ENCODE measurements around the gene NT5DC3. TPM values are rescaled to one million over a fixed set of nuclear protein-coding genes. Genes with fewer than 3 reads are reported as not detected.

NT5DC3 gene
- 10.9 and 12.0 TPM in 2 replicates for total RNA-seq

- DNase-seq (ENCODE audit: low spot score) = peak; percentile 77
- Mint-ChIP-seq H3K27ac (peak within 1 kb of the TSS; percentile 77), H3K36me3 (ENCODE audit: low read depth) (peaks cover 6% of the 10 kb centered on the region), H3K9me3 (no peaks in the 10 kb centered on the region), H3K4me3 (ENCODE audit: low read depth) (peak within 1 kb of the TSS; percentile 89), H3K27me3 (ENCODE audit: low read depth) (peaks cover 12% of the 10 kb centered on the region), H3K4me1 (ENCODE audit: low read depth) (peaks cover 18% of the 10 kb centered on the region)
- intact Hi-C loops (cut with micrococcal nuclease) = loop anchor here (1.0 to 10.0 kb wide), 3 partner anchors 89 to 1719 kb away; partner anchors contain the start of genes EID3, HSP90B1, NUP37 and PARPBP
These were observed at the start of gene NT5DC3 for GRCh38 chr12:103840876-103841689. Gene NT5DC3 (minus strand): TSS chr12:103841234. CDS start chr12:103841156, 78 bp downstream.

GRCh38 chr12:103887738-103888137 is 46.7 kb upstream of the NT5DC3 start:
- no peak for DNase-seq (ENCODE audit: low spot score)
- no peaks in the 10 kb centered on the region for H3K27me3 Mint-ChIP-seq (ENCODE audit: low read depth)
- H3K36me3 Mint-ChIP-seq (ENCODE audit: low read depth) = no peaks in the 10 kb centered on the region
- H3K4me1 Mint-ChIP-seq (ENCODE audit: low read depth) = peaks cover 5% of the 10 kb centered on the region
- H3K9me3 Mint-ChIP-seq = no peaks in the 10 kb centered on the region
- intact Hi-C loops (cut with micrococcal nuclease) = no loop called here
- H3K27ac Mint-ChIP-seq = no peak overlapping the region
- no peak overlapping the region for H3K4me3 Mint-ChIP-seq (ENCODE audit: low read depth)

- Mint-ChIP-seq H3K27me3 (ENCODE audit: low read depth) (peaks cover 2% of the 10 kb centered on the region), H3K4me1 (ENCODE audit: low read depth) (peaks cover 7% of the 10 kb centered on the region), H3K4me3 (ENCODE audit: low read depth) (no peak overlapping the region), H3K9me3 (no peaks in the 10 kb centered on the region), H3K36me3 (ENCODE audit: low read depth) (no peaks in the 10 kb centered on the region), H3K27ac (no peak overlapping the region)
- intact Hi-C loops (cut with micrococcal nuclease) = no loop called here
- DNase-seq (ENCODE audit: low spot score) = no peak
These were observed 45.3 kb upstream of the NT5DC3 start for GRCh38 chr12:103886195-103886797.

- H3K36me3 Mint-ChIP-seq (ENCODE audit: low read depth) = no peaks in the 10 kb centered on the region
- peaks cover 3% of the 10 kb centered on the region for H3K27me3 Mint-ChIP-seq (ENCODE audit: low read depth)
- peaks cover 21% of the 10 kb centered on the region for H3K4me1 Mint-ChIP-seq (ENCODE audit: low read depth)
- no peaks in the 10 kb centered on the region for H3K9me3 Mint-ChIP-seq
- no peak for DNase-seq (ENCODE audit: low spot score)
- intact Hi-C loops (cut with micrococcal nuclease) = loop anchor here (5.0 kb wide), 1 partner anchor 83 kb away; the partner anchor contains the start of gene TDG
- H3K27ac Mint-ChIP-seq = no peak overlapping the region
- no peak overlapping the region for H3K4me3 Mint-ChIP-seq (ENCODE audit: low read depth)
These were observed 43.3 kb upstream of the NT5DC3 start for GRCh38 chr12:103884316-103884715.

- Mint-ChIP-seq H3K9me3 (no peaks in the 10 kb centered on the region), H3K27ac (no peak overlapping the region), H3K4me1 (ENCODE audit: low read depth) (peaks cover 25% of the 10 kb centered on the region), H3K36me3 (ENCODE audit: low read depth) (no peaks in the 10 kb centered on the region), H3K4me3 (ENCODE audit: low read depth) (no peak overlapping the region), H3K27me3 (ENCODE audit: low read depth) (peaks cover 3% of the 10 kb centered on the region)
- intact Hi-C loops (cut with micrococcal nuclease) = loop anchor here (5.0 kb wide), 1 partner anchor 83 kb away; the partner anchor contains the start of gene TDG
- DNase-seq (ENCODE audit: low spot score) = no peak
These were observed 42.9 kb upstream of the NT5DC3 start for GRCh38 chr12:103883908-103884307.

GRCh38 chr12:103882861-103883596 is 42.0 kb upstream of the NT5DC3 start:
- H3K36me3 Mint-ChIP-seq (ENCODE audit: low read depth) = no peaks in the 10 kb centered on the region
- no peaks in the 10 kb centered on the region for H3K9me3 Mint-ChIP-seq
- no peak for DNase-seq (ENCODE audit: low spot score)
- intact Hi-C loops (cut with micrococcal nuclease) = loop anchor here (5.0 kb wide), 1 partner anchor 84 kb away; the partner anchor contains the start of gene TDG
- H3K4me3 Mint-ChIP-seq (ENCODE audit: low read depth) = no peak overlapping the region
- H3K27me3 Mint-ChIP-seq (ENCODE audit: low read depth) = peaks cover 3% of the 10 kb centered on the region
- H3K27ac Mint-ChIP-seq = no peak overlapping the region
- peaks cover 30% of the 10 kb centered on the region for H3K4me1 Mint-ChIP-seq (ENCODE audit: low read depth)

GRCh38 chr12:103881261-103881660 is 40.2 kb upstream of the NT5DC3 start:
- Mint-ChIP-seq H3K27ac (no peak overlapping the region), H3K9me3 (no peaks in the 10 kb centered on the region), H3K4me3 (ENCODE audit: low read depth) (no peak overlapping the region), H3K4me1 (ENCODE audit: low read depth) (peaks cover 33% of the 10 kb centered on the region), H3K36me3 (ENCODE audit: low read depth) (no peaks in the 10 kb centered on the region), H3K27me3 (ENCODE audit: low read depth) (peaks cover 3% of the 10 kb centered on the region)
- intact Hi-C loops (cut with micrococcal nuclease) = loop anchor here (5.0 kb wide), 1 partner anchor 86 kb away; the partner anchor contains the start of gene TDG
- no peak for DNase-seq (ENCODE audit: low spot score)

GRCh38 chr12:103880299-103881142 is 39.5 kb upstream of the NT5DC3 start:
- Mint-ChIP-seq H3K4me1 (ENCODE audit: low read depth) (peaks cover 33% of the 10 kb centered on the region), H3K36me3 (ENCODE audit: low read depth) (no peaks in the 10 kb centered on the region), H3K27ac (no peak overlapping the region), H3K9me3 (no peaks in the 10 kb centered on the region), H3K4me3 (ENCODE audit: low read depth) (no peak overlapping the region), H3K27me3 (ENCODE audit: low read depth) (peaks cover 5% of the 10 kb centered on the region)
- no peak for DNase-seq (ENCODE audit: low spot score)
- intact Hi-C loops (cut with micrococcal nuclease) = loop anchor here (5.0 kb wide), 1 partner anchor 87 kb away; the partner anchor contains the start of gene TDG

- Mint-ChIP-seq H3K4me3 (ENCODE audit: low read depth) (no peak overlapping the region), H3K27ac (no peak overlapping the region), H3K27me3 (ENCODE audit: low read depth) (peaks cover 8% of the 10 kb centered on the region), H3K9me3 (no peaks in the 10 kb centered on the region), H3K36me3 (ENCODE audit: low read depth) (no peaks in the 10 kb centered on the region), H3K4me1 (ENCODE audit: low read depth) (peaks cover 33% of the 10 kb centered on the region)
- no peak for DNase-seq (ENCODE audit: low spot score)
- intact Hi-C loops (cut with micrococcal nuclease) = loop anchor here (5.0 kb wide), 2 partner anchors 87 to 182 kb away; partner anchors contain the start of genes HCFC2 and TDG
These were observed 38.8 kb upstream of the NT5DC3 start for GRCh38 chr12:103879878-103880277.

- H3K27me3 Mint-ChIP-seq (ENCODE audit: low read depth) = peaks cover 9% of the 10 kb centered on the region
- DNase-seq (ENCODE audit: low spot score) = no peak
- intact Hi-C loops (cut with micrococcal nuclease) = loop anchor here (5.0 kb wide), 1 partner anchor 183 kb away; the partner anchor contains the start of gene HCFC2
- no peak overlapping the region for H3K4me3 Mint-ChIP-seq (ENCODE audit: low read depth)
- no peaks in the 10 kb centered on the region for H3K9me3 Mint-ChIP-seq
- H3K27ac Mint-ChIP-seq = no peak overlapping the region
- peaks cover 30% of the 10 kb centered on the region for H3K4me1 Mint-ChIP-seq (ENCODE audit: low read depth)
- H3K36me3 Mint-ChIP-seq (ENCODE audit: low read depth) = no peaks in the 10 kb centered on the region
These were observed 38.1 kb upstream of the NT5DC3 start for GRCh38 chr12:103879048-103879692.

GRCh38 chr12:103877934-103878510 is 37.0 kb upstream of the NT5DC3 start:
- H3K27me3 Mint-ChIP-seq (ENCODE audit: low read depth) = peaks cover 15% of the 10 kb centered on the region
- H3K9me3 Mint-ChIP-seq = no peaks in the 10 kb centered on the region
- no peak overlapping the region for H3K4me3 Mint-ChIP-seq (ENCODE audit: low read depth)
- peaks cover 30% of the 10 kb centered on the region for H3K4me1 Mint-ChIP-seq (ENCODE audit: low read depth)
- no peak overlapping the region for H3K27ac Mint-ChIP-seq
- intact Hi-C loops (cut with micrococcal nuclease) = loop anchor here (1.0 to 5.0 kb wide), 4 partner anchors 47 to 231 kb away; partner anchors contain the start of gene HCFC2
- DNase-seq (ENCODE audit: low spot score) = peak; percentile 31
- no peaks in the 10 kb centered on the region for H3K36me3 Mint-ChIP-seq (ENCODE audit: low read depth)
